ENCODE data around the gene GPR158.

GPR158 gene

DNA sequence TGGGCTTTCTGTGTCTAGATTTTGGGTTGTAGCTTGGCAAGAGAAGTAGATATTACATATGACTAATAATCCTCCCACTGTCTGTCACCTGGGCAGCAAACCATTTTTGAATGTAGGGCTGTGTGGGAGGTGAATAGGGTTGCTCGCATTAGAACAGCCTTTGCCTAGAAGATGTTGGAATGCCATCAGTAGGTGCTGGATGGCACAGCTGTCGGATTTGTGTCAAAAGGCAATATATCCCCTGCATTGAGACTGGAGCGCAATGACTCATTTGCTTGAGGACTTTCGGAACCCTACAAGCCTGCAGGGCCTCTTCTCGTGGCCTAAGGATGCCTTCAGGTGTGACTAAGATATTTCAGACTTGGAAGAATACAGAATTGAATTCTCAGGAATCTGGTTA, 323.8 kb downstream of the GPR158 start:
- DNase-seq (ENCODE audit: extremely low read depth in 1 of 2, low read depth in 1 of 2): no peak

- DNase-seq (ENCODE audit: extremely low read depth in 1 of 2, low read depth in 1 of 2): no peak
Observed at GRCh38 chr10:25501912-25502311, 327.1 kb downstream of the GPR158 start.

DNA sequence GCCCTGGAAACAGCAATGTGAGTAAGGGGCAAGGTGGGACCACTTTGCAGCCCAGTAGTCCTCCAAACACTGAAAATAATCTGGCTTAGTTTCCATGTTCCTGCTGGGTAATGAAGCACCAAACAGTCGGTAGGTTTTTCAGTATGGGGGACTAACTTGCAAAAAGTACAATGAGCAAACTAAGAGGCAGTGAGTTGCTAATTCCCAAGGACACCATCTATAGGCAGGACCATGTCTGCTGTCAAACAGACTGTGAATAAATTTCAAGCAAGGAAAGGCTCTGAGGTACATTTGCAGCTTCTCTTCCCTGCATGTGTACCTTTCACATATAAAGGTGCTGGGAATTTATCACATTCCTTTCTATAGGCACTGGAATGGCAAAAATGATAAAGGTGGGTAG, 327.7 kb downstream of the GPR158 start:
- no peak for DNase-seq (ENCODE audit: extremely low read depth in 1 of 2, low read depth in 1 of 2)

GRCh38 chr10:25504306-25504705, 329.5 kb downstream of the GPR158 start:
- no peak for DNase-seq (ENCODE audit: extremely low read depth in 1 of 2, low read depth in 1 of 2)

GRCh38 chr10:25504838-25505237, 330.0 kb downstream of the GPR158 start:
- no peak for DNase-seq (ENCODE audit: extremely low read depth in 1 of 2, low read depth in 1 of 2)

DNA sequence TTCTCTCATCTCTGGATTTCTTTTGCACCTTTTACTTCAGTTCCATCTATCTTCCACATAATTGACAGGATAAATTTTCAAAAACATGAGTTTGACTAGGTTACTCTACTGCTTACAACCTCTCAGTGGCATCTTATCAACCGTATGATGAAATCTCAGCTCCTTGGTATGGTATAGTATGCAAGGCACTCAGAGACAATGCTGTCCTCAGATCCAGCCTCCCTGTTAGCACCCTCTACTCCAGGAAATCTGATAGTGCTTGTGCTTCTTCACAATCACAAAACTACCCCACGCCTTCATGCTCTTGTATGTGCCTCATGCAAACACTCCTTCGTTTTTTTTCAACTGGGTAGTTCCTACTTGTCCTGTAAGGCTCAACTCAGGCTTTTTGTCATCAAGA, 330.7 kb downstream of the GPR158 start:
- DNase-seq (ENCODE audit: extremely low read depth in 1 of 2, low read depth in 1 of 2): no peak

- no peak for DNase-seq (ENCODE audit: extremely low read depth in 1 of 2, low read depth in 1 of 2)
Observed at GRCh38 chr10:25506821-25507335, 332.1 kb downstream of the GPR158 start.

DNA sequence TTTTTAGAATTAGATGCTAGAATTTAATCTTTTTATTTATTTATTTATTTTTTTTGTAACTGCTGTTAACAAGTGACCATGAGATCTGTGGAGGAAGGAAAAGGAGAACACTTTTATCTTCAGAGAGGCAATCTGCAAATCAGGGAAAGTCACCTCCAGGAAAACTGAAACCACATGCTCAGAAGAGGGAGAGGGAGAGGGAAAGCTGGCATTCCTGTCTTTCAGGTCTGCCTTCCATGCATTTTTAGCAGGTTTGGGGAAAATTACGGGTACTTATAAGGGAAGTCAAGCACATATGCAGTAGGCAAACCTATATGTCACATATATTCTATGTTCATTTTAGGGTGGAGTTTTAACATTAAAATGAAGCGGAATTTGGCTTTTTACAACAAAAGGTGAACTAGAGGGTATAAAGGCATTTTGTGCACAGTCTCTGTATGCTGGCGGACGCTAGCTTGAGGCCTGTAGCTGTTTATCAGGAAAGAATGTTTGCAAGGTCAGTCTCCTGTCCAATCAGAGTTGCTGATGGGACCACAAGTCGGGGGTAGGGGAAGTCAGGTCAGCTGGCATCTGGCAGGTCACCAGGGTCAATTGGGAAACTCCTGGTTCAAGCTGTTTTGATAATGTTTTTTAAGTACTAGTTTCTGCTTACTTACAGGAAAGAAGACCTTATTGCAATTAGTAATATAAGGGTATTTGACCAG, 333.5 kb downstream of the GPR158 start:
- no peak for DNase-seq (ENCODE audit: extremely low read depth in 1 of 2, low read depth in 1 of 2)

- DNase-seq (ENCODE audit: extremely low read depth in 1 of 2, low read depth in 1 of 2): no peak
Observed at GRCh38 chr10:25509151-25509550, 334.4 kb downstream of the GPR158 start.

- DNase-seq (ENCODE audit: extremely low read depth in 1 of 2, low read depth in 1 of 2): no peak
Observed at GRCh38 chr10:25522294-25522693, 347.5 kb downstream of the GPR158 start.

DNA sequence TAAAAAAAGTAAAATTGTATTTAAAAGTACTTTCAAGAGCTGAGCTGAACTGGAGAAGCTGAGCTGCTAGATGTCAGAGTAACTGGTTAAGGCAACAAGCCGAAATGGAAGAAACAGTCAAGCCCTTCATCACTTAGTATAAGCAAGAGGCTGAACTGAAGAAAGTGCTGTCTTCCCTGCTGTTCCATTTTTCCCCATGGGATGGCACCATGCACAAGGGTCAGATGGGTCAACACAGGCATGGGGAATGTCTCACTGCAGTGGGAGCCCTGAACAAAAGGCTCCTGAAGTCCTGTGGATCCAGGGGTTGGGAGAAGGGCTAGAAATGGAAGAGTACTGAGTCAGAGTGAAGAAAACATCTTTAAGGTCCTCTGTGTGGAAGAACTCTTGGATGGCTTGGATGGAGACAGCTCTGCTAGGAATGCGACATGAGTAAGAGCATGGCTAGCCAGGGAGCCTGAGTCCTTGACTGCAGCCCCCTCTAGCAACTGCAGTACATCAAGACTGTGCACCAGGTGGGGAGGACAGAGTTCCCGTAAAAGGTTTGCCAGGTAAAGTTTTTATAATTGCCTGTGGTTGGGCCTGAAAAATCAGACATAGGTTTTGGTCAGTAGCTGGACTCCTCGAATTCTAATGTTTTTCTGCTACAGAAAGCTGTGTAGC, 348.3 kb downstream of the GPR158 start:
- no peak for DNase-seq (ENCODE audit: extremely low read depth in 1 of 2, low read depth in 1 of 2)

DNA sequence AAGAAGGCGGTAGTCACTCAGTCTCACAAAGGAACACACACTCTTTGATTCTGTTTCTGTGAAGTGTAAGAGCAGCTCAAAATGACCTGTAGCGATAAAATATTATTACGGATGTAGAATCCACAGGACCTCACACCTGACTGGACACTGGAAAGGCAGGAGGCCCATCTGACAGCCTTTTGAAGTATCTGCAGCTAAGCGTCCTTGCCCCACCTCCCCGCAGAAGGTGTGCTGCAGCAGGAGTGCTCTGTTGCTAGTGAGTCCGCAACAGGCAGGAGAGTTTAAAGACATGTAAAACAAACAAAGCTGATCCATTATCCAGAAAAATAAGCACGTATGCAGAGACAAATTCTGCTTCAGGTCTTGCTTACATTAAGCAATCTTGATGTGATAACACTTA, 355.5 kb downstream of the GPR158 start:
- no peak for DNase-seq (ENCODE audit: extremely low read depth in 1 of 2, low read depth in 1 of 2)

DNA sequence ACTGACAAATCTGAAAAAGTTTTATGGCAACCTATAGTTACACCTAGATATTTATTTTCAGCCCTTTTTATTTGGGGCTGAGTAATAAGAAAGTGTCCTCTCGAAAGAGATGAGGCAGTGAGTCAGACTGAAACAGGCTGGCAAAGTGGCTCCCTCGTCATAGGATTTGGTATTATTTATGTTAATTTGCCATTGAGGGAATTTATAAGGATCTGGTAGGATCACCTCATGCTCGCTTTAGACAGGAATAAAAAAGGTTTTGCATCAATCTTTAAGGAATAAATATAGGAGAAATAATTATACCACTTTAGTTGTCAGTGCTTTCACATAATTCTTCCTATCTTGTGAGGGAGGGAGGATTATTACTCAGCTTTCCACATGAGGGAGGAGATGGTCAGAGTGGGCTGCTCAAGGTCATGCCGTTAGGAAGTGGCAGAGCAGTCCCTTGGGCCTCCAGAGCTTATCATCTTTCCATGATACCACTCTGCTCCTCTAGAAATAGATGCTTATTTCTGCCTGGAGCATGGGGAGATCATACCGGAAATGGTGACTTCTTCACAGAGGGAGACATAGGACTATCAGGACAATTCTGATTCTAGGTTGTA, 356.8 kb downstream of the GPR158 start:
- DNase-seq (ENCODE audit: extremely low read depth in 1 of 2, low read depth in 1 of 2): no peak

- no peak for DNase-seq (ENCODE audit: extremely low read depth in 1 of 2, low read depth in 1 of 2)
Observed at GRCh38 chr10:25532213-25532612, 357.4 kb downstream of the GPR158 start.

DNA sequence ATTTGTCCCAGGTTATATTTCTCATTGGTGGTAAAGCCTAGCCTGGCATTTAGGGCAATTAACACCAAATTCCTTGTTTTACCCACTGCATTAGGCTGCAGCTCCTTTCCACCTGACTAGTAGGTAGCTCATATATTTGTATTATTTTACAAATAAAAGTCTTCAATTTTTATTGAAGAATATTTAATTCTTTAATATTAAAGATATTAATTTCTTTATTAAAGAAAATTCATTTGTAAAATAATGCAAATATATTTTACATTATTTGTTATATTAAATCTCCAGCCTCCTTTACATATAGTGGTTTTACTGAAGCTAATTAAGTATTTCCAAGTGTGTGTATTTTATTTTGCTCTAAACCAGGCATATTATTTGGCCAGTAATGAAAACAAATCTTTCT, 361.2 kb downstream of the GPR158 start:
- DNase-seq (ENCODE audit: extremely low read depth in 1 of 2, low read depth in 1 of 2): no peak

DNA sequence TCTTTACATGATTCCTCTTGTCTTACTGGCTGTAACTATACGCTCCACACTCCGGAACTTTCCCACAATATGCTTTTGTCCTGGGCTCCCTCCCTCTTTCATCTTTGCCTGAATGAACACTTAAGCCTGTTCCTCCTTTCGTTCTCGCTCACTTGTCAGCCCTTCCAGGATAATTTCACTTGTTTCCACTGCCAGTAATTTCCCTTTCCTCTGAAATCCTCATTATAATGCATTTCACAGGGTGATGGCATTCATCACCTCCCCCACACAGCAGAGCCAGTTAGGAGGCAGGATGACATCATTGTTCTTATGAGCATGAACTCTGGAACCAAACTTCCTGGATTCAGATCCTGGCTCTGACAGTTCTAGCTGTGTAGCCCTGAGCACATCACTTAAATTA, 372.6 kb downstream of the GPR158 start:
- DNase-seq (ENCODE audit: extremely low read depth in 1 of 2, low read depth in 1 of 2): no peak

DNA sequence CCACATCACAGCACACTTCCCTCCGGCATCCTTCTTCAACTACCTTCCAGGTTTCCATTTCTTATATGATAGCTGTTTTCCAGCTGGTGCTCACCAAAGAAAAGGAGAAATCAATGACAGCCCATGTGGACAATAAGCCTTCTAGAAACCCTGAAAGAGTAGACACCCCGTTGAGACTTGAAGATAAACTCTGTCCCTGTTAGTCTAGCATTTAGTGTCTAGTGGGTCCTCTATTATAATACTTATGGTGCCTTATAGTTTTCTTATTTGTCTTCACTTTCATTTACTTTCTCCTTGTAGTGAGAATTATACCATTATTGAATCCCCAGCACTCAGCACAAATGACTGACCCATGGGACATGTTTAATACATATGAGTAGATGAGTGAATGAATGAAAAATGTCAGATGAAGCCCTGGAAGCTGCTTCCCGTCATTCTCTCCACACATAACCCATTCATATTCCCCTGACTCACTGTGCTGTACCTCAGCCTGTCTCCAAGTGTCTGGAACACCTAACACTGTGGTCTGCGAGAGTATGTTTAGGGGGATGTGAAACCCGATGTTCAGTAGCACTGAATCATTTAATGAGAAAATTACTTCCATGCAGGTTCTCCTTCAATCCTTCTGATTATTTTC, 377.6 kb downstream of the GPR158 start:
- DNase-seq (ENCODE audit: extremely low read depth in 1 of 2, low read depth in 1 of 2): no peak

DNA sequence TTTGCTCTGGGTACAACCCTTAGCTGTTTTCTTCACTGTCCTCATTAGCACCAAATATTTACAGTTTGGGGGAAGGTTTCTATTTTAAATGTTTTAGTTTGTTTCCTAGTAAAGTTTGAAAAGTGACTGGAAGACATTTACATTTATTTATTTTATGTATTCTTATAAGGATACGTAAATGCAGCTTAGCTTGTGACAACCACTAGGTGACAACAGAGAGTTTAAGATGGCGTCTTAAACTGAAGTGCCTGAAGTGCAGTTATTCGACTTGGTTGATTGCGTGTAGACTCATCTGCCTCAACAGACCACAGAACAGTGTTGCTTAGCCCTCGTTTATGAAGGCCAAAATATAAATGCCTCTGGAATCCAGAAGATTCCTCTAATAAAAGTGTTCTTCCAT, 381.1 kb downstream of the GPR158 start:
- no peak for DNase-seq (ENCODE audit: extremely low read depth in 1 of 2, low read depth in 1 of 2)

DNA sequence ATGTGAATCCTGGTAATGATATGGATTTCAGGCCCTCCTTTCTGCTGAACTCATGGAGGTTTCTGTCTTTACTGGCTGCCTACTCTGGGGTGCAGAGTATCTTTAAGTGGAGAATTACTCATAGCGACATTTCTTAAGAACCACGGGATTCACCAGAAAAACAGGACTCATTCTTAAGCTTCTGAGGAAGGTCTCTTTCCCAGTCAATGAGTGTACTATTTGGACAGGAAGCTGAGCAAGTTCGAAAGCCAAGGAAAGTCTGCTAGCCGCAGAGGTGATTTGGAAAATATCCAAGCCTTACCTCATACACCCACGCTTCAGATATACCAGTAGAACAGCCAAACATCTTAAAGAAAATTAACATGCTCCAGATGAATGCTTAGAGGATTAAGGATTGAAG, 381.7 kb downstream of the GPR158 start:
- no peak for DNase-seq (ENCODE audit: extremely low read depth in 1 of 2, low read depth in 1 of 2)

DNA sequence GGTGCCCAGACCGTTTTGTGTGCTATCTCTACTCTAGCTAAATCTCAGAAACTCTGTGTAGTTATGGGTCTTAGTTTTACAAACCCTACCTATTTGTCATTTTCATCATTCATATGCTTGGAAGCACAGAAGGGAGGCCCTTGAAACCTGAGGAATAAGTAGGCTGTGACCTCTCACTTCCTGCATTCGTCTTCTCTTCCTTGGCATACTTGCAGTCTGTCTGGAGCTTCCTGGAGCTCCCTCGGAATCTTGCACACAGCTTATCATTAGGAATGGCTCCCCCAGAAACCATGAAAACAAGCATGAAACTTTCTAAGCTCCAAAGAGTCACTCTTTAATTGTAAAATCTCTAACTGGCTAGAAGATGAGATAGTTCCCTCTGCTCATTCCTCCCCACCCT, 382.3 kb downstream of the GPR158 start:
- no peak for DNase-seq (ENCODE audit: extremely low read depth in 1 of 2, low read depth in 1 of 2)

- no peak for DNase-seq (ENCODE audit: extremely low read depth in 1 of 2, low read depth in 1 of 2)
Observed at GRCh38 chr10:25561758-25562157, 387.0 kb downstream of the GPR158 start.

DNA sequence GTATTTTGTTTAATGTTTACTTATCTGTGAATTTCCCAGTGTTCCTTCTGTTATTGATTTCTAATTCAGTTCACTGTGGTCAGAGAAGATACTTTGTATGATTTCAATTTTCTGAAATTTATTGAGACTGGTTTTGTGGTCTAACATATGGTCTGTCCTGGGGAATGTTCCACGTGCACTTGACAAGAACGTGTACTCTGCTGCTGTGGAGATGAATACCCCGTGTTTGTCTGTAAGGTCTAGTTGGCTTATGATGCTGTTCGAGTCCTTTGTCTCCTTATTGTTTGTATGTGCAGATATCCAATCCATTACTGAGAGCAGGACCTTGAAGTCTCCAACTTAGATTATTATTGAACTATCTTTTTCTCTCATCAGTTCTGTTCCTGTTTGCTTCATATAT, 387.7 kb downstream of the GPR158 start:
- DNase-seq (ENCODE audit: extremely low read depth in 1 of 2, low read depth in 1 of 2): no peak

All from activated CD8-positive, alpha-beta memory T cell treated with anti-CD3 and anti-CD28 coated beads for 1 hour (primary cell).